HepG2 (cell line): ENCODE measurements around the gene LLGL2. TPM values are rescaled to one million over a fixed set of nuclear protein-coding genes. Genes with fewer than 3 reads are reported as not detected.
A peak's percentile ranks its signal among the peaks of the same experiment; 100 is the strongest.

ENCODE experiments used
- AHR ChIP-seq: IDR thresholded peaks from 2 replicates; pipeline ENCODE4 v1.6.1; 2018; ENCODE audit warnings: missing genetic modification reagents, missing compliant biosample characterization
- CBX5 ChIP-seq: sonication (generic); formaldehyde crosslinking; IDR thresholded peaks from 2 replicates; pipeline ENCODE4 v1.4.0; 2020; ENCODE audit warnings: missing genetic modification reagents, borderline replicate concordance
- CCAR2 ChIP-seq: fragments of 200-400 bp; formaldehyde crosslinking; optimal IDR thresholded peaks from 2 replicates; pipeline ENCODE3; 2018; ENCODE audit warnings: low read depth, mild to moderate bottlenecking, low read length, moderate library complexity
- GATA4 ChIP-seq: sonication (generic); IDR thresholded peaks from 2 replicates; pipeline ENCODE4 v1.6.1; 2016; ENCODE audit warnings: antibody characterized with exemption, low read depth, borderline replicate concordance
- GATAD1 ChIP-seq: IDR thresholded peaks from 2 replicates; pipeline ENCODE4 v1.6.1; 2016; ENCODE audit warnings: missing genetic modification reagents, missing compliant biosample characterization
- IKZF1 ChIP-seq: fragments of 450-650 bp; IDR thresholded peaks from 2 replicates; pipeline ENCODE4 v1.7.1; 2016
- KLF11 ChIP-seq: IDR thresholded peaks from 2 replicates; pipeline ENCODE4 v1.6.1; 2016; ENCODE audit warnings: missing compliant biosample characterization
- MLLT10 ChIP-seq: sonication (generic); formaldehyde crosslinking; IDR thresholded peaks from 2 replicates; pipeline ENCODE4 v1.4.0; 2020; ENCODE audit warnings: missing genetic modification reagents
- MXI1 ChIP-seq: IDR thresholded peaks from 3 replicates; pipeline ENCODE4 v1.6.1; 2012; ENCODE audit warnings: low read depth, low read length, inconsistent platforms, borderline replicate concordance
- NCOA1 ChIP-seq: sonication (generic); formaldehyde crosslinking; IDR thresholded peaks from 2 replicates; pipeline ENCODE4 v1.9.0; 2021; ENCODE audit warnings: missing genetic modification reagents
- PAF1 ChIP-seq: IDR thresholded peaks from 2 replicates; pipeline ENCODE4 v1.6.1; 2016; ENCODE audit warnings: missing genetic modification reagents, missing compliant biosample characterization
- RBAK ChIP-seq: sonication (generic); formaldehyde crosslinking; IDR thresholded peaks from 2 replicates; pipeline ENCODE4 v1.5.1; 2020; ENCODE audit warnings: mild to moderate bottlenecking, missing genetic modification reagents
- SIN3A ChIP-seq: IDR thresholded peaks from 2 replicates; pipeline ENCODE4 v1.6.1; 2011; ENCODE audit warnings: low read depth, mild to moderate bottlenecking, control low read depth, low read length, borderline replicate concordance
- SMAD1 ChIP-seq: sonication (generic); formaldehyde crosslinking; IDR thresholded peaks from 2 replicates; pipeline ENCODE4 v1.4.0; 2020; ENCODE audit warnings: missing genetic modification reagents, low read depth, mild to moderate bottlenecking, borderline replicate concordance
- SNRNP70 ChIP-seq: fragments of 200-400 bp; formaldehyde crosslinking; IDR thresholded peaks from 2 replicates; pipeline ENCODE4 v1.6.1; 2017; ENCODE audit warnings: mild to moderate bottlenecking, low read depth, low read length, moderate library complexity
- SP5 ChIP-seq: IDR thresholded peaks from 2 replicates; pipeline ENCODE4 v1.6.1; 2016; ENCODE audit warnings: low read depth, borderline replicate concordance
- TMF1 ChIP-seq: sonication (generic); formaldehyde crosslinking; IDR thresholded peaks from 2 replicates; pipeline ENCODE4 v1.8.1; 2022; ENCODE audit warnings: low read depth, missing genetic modification reagents
- ZBTB38 ChIP-seq: sonication (generic); formaldehyde crosslinking; IDR thresholded peaks from 2 replicates; pipeline ENCODE4 v1.5.1; 2020; ENCODE audit warnings: mild to moderate bottlenecking, missing genetic modification reagents
- ZBTB7B ChIP-seq: sonication (generic); formaldehyde crosslinking; IDR thresholded peaks from 2 replicates; pipeline ENCODE4 v1.4.0; 2020; ENCODE audit warnings: missing genetic modification reagents
- ZFP1 ChIP-seq: IDR thresholded peaks from 2 replicates; pipeline ENCODE4 v1.6.1; 2016
- ZNF12 ChIP-seq: sonication (generic); formaldehyde crosslinking; IDR thresholded peaks from 2 replicates; pipeline ENCODE4 v1.5.0; 2020; ENCODE audit warnings: missing genetic modification reagents
- ZNF225 ChIP-seq: sonication (generic); formaldehyde crosslinking; IDR thresholded peaks from 2 replicates; pipeline ENCODE4 v1.4.0; 2020; ENCODE audit warnings: mild to moderate bottlenecking, missing genetic modification reagents
- ZNF232 ChIP-seq: sonication (generic); formaldehyde crosslinking; IDR thresholded peaks from 2 replicates; pipeline ENCODE4 v1.4.0; 2020; ENCODE audit warnings: missing genetic modification reagents, borderline replicate concordance
- ZNF24 ChIP-seq: fragments of 450-650 bp; IDR thresholded peaks from 2 replicates; pipeline ENCODE4 v1.6.1; 2017; ENCODE audit warnings: antibody characterized with exemption, mild to moderate bottlenecking
- ZNF337 ChIP-seq: sonication (generic); formaldehyde crosslinking; IDR thresholded peaks from 2 replicates; pipeline ENCODE4 v1.5.1; 2020; ENCODE audit warnings: missing genetic modification reagents, low read depth, mild to moderate bottlenecking, borderline replicate concordance
- ZNF550 ChIP-seq: sonication (generic); formaldehyde crosslinking; IDR thresholded peaks from 2 replicates; pipeline ENCODE4 v1.4.0; 2020; ENCODE audit warnings: mild to moderate bottlenecking, missing genetic modification reagents, borderline replicate concordance
- polyA plus RNA-seq, 8 experiments: library from polyadenylated mRNA; depleted of rRNA in 3 of 8; stranded (reverse) in 7 of 8; unstranded in 1 of 8; fragments of >200 nt; fragmentation: Illumina TruSeq in 4 of 8; extraction: Trizol in 4 of 8; gene quantifications; 2 replicates each; pipeline versions ENCODE4 v1.2.1 to v1.2.3, GENCODE V29; 2011 to 2016; ENCODE audit warnings: low read depth in 4 of 8, missing spikeins in 1 of 8, mixed read lengths in 1 of 8; ENCODE audit not compliant: insufficient read depth in 1 of 8
- total RNA-seq, 5 experiments: library from RNA; depleted of rRNA; stranded (reverse); fragments of >200 nt; fragmentation: Illumina TruSeq; extraction: Trizol; gene quantifications; 2 replicates each; pipeline ENCODE4 v1.2.3, GENCODE V29; 2016; ENCODE audit warnings: low read depth in 1 of 5
- TF ChIP-seq, protein P1 (sequence below): sonication (generic); formaldehyde crosslinking; IDR thresholded peaks from 2 replicates; pipeline ENCODE4 v1.9.0; 2021; ENCODE audit warnings: missing genetic modification reagents, borderline replicate concordance
- TF ChIP-seq, protein P2 (sequence below): sonication (generic); formaldehyde crosslinking; IDR thresholded peaks from 2 replicates; pipeline ENCODE4 v1.4.0; 2020; ENCODE audit warnings: mild to moderate bottlenecking, missing genetic modification reagents
- TF ChIP-seq, protein P3 (sequence below): IDR thresholded peaks from 2 replicates; pipeline ENCODE4 v1.6.1; 2016; ENCODE audit warnings: control low read depth
- TF ChIP-seq, protein P4 (sequence below): sonication (generic); formaldehyde crosslinking; IDR thresholded peaks from 2 replicates; pipeline ENCODE4 v1.4.0; 2020; ENCODE audit warnings: mild to moderate bottlenecking, missing genetic modification reagents

LLGL2 gene
- total and polyA plus RNA-seq, 2 of the 13 experiments (the other 11 are each of a cell fraction or from before 2014, with no cell fraction given), result 83.0 to 86.7 TPM

DNA sequence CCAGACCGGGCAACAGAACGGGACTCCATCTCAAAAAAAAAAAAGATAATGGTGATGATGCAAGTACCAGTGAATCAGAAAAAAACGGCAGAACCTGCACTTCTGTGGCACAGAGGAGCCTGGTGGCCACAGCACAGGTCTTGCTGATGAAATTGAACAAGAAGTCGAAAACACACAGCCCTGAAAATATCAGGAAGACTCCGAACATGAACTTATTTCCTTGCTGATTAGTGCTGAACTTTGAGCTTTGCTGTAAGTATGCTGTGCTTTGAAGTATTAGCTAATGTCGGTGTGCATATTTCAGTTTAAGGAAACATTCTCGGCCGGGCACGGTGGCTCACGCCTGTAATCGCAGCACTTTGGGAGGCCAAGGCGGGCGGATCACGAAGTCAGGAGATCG is 51.2 kb downstream of the LLGL2 start (continued):
- TF ChIP-seq, protein P1, sequence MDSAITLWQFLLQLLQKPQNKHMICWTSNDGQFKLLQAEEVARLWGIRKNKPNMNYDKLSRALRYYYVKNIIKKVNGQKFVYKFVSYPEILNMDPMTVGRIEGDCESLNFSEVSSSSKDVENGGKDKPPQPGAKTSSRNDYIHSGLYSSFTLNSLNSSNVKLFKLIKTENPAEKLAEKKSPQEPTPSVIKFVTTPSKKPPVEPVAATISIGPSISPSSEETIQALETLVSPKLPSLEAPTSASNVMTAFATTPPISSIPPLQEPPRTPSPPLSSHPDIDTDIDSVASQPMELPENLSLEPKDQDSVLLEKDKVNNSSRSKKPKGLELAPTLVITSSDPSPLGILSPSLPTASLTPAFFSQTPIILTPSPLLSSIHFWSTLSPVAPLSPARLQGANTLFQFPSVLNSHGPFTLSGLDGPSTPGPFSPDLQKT (CRISPR knock-in tag), result no peak
- TF ChIP-seq, protein P2, sequence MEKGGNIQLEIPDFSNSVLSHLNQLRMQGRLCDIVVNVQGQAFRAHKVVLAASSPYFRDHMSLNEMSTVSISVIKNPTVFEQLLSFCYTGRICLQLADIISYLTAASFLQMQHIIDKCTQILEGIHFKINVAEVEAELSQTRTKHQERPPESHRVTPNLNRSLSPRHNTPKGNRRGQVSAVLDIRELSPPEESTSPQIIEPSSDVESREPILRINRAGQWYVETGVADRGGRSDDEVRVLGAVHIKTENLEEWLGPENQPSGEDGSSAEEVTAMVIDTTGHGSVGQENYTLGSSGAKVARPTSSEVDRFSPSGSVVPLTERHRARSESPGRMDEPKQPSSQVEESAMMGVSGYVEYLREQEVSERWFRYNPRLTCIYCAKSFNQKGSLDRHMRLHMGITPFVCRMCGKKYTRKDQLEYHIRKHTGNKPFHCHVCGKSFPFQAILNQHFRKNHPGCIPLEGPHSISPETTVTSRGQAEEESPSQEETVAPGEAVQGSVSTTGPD, result no peak
- TF ChIP-seq GATAD1 (CRISPR knock-in tag), result no peak
- TF ChIP-seq ZNF24, result no peak
- no peak for TF ChIP-seq CCAR2
- no peak for TF ChIP-seq PAF1 (CRISPR knock-in tag)
- no peak for TF ChIP-seq NCOA1 (CRISPR knock-in tag)
- 0 out of 2 replicates have a peak, but pooled peaks have one; percentile 26 for TF ChIP-seq ZFP1 (CRISPR knock-in tag)
- no peak for TF ChIP-seq ZNF337 (CRISPR knock-in tag)
- no peak for TF ChIP-seq KLF11 (CRISPR knock-in tag)
- TF ChIP-seq, protein P3, sequence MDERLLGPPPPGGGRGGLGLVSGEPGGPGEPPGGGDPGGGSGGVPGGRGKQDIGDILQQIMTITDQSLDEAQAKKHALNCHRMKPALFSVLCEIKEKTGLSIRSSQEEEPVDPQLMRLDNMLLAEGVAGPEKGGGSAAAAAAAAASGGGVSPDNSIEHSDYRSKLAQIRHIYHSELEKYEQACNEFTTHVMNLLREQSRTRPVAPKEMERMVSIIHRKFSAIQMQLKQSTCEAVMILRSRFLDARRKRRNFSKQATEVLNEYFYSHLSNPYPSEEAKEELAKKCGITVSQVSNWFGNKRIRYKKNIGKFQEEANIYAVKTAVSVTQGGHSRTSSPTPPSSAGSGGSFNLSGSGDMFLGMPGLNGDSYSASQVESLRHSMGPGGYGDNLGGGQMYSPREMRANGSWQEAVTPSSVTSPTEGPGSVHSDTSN, result no peak
- TF ChIP-seq IKZF1, result no peak
- TF ChIP-seq SIN3A, result no peak
- TF ChIP-seq, protein P4, sequence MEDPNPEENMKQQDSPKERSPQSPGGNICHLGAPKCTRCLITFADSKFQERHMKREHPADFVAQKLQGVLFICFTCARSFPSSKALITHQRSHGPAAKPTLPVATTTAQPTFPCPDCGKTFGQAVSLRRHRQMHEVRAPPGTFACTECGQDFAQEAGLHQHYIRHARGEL (CRISPR knock-in tag), result no peak
- peak; percentile 35; the same call in 1 of the 2 replicates for TF ChIP-seq ZBTB38
- TF ChIP-seq ZNF225 (CRISPR knock-in tag), result no peak
- no peak for TF ChIP-seq MXI1
- no peak for TF ChIP-seq TMF1 (CRISPR knock-in tag)
- no peak for TF ChIP-seq AHR (CRISPR knock-in tag)
- TF ChIP-seq ZNF232 (CRISPR knock-in tag), result no peak
- no peak for TF ChIP-seq GATA4
- TF ChIP-seq ZNF550 (CRISPR knock-in tag), result no peak
- peak; percentile 84; the same call in 1 of the 2 replicates for TF ChIP-seq ZNF12
- peak; percentile 23; the same call in 1 of the 2 replicates for TF ChIP-seq SP5 (CRISPR knock-in tag)
- TF ChIP-seq CBX5 (CRISPR knock-in tag), result 0 out of 2 replicates have a peak, but pooled peaks have one; percentile 44
- TF ChIP-seq ZBTB7B (CRISPR knock-in tag), result no peak; the same call in 1 of the 2 replicates
- TF ChIP-seq SMAD1 (CRISPR knock-in tag), result no peak
- TF ChIP-seq MLLT10 (CRISPR knock-in tag), result no peak
- TF ChIP-seq RBAK (CRISPR knock-in tag), result no peak
- TF ChIP-seq SNRNP70, result no peak
